Ovary (tissue), 9 donors: Measurements from ENCODE around the gene CCDC187. TPM values are rescaled to one million over a fixed set of nuclear protein-coding genes. Genes with fewer than 3 reads are reported as not detected.

Experiments
- DNase-seq, 5 donors: peaks; one replicate each; pipeline ENCODE4 v3.0.0-alpha.2; 2019 to 2020
- H3K27ac ChIP-seq, 2 donors: fragments of 200-600 bp; one replicate each; pipeline versions ENCODE4 v1.5.1 to v1.8.0; 2019 to 2022
- H3K27me3 ChIP-seq: fragments of 200-600 bp; one replicate; pipeline ENCODE4 v1.8.0; 2022
- H3K36me3 ChIP-seq: fragments of 200-600 bp; sonication (generic); one replicate; pipeline ENCODE4 v1.5.1; 2019
- H3K4me1 ChIP-seq: one replicate; pipeline ENCODE4 v1.8.1; 2013; ENCODE audit warnings: mild to moderate bottlenecking, moderate library complexity; ENCODE audit not compliant: insufficient read depth
- H3K4me3 ChIP-seq: fragments of 200-600 bp; sonication (generic); one replicate; pipeline ENCODE4 v1.5.1; 2017
- H3K9me3 ChIP-seq, 2 donors: fragments of 200-600 bp in 1 of 2; sonication (generic) in 1 of 2; one replicate each; pipeline versions ENCODE4 v1.5.1 to v1.8.1; 2013 to 2019; ENCODE audit warnings: mild to moderate bottlenecking in 1 of 2, moderate library complexity in 1 of 2
- CTCF ChIP-seq, 3 donors: fragments of 450-650 bp in 2 of 3; fragments of 200-600 bp in 1 of 3; IDR thresholded peaks; one replicate each; pipeline versions ENCODE4 v1.5.1 to v1.8.0; 2016 to 2022; ENCODE audit warnings: antibody characterized with exemption in 3 of 3, mild to moderate bottlenecking in 1 of 3
- EP300 ChIP-seq: sonication (generic); formaldehyde crosslinking; IDR thresholded peaks from one replicate; pipeline ENCODE4 v1.6.1; 2017; ENCODE audit warnings: antibody characterized with exemption
- POLR2A ChIP-seq: fragments of 450-650 bp; IDR thresholded peaks from one replicate; pipeline ENCODE4 v1.6.1; 2017; ENCODE audit warnings: antibody characterized with exemption, mild to moderate bottlenecking, moderate library complexity
- WGBS, 3 donors: extraction: QIAGEN DNeasy Blood & Tissue Kit in 1 of 3; methylation state at CpG; one replicate each; pipeline versions ENCODE4 v1.1.5 to v1.1.7; 2013 to 2017; 5-methylcytosine and 5-hydroxymethylcytosine counted together
- intact Hi-C, 4 donors: fragments of 100-400 bp; cut with DNase I; formaldehyde crosslinking; loops; one replicate each; pipeline versions ENCODE4 v1.11.0 to v1.15.1; 2022 to 2023
- polyA plus RNA-seq, 2 donors: library from polyadenylated mRNA; stranded (reverse); fragments of 200-250 nt in 1 of 2; fragments of 350-450 nt in 1 of 2; fragmentation: Illumina TruSeq in 1 of 2; extraction: RNeasy Lipid Tissue Mini Kit (QIAGEN cat#74804) in 1 of 2; gene quantifications; one replicate each; pipeline ENCODE4 v1.2.3, GENCODE V29; 2013 to 2014
- total RNA-seq, 7 donors: library from RNA; depleted of rRNA in 2 of 7; stranded (reverse); fragments of >200 nt in 2 of 7; fragmentation: NEBNext Ultra II Directional in 3 of 7; extraction: Animal tissue kit (Norgen Biotek cat#: 25700) in 3 of 7; gene quantifications; one replicate each; pipeline versions ENCODE4 v1.1.0 to v1.2.4, GENCODE V29; 2016 to 2023
- donor health status: DM: no; HTN: no; CAD: no; lungs with moderate emphysema.
- donor health status: DM: no; HTN: no; CAD: no.
- donor health status: Bipolar disorder and iron deficiency.
- donor health status: DM: yes; HTN: yes; CAD: no.
- donor health status: DM: no; HTN: no; CAD: no.
- donor health status: DM: yes; HTN: yes; CAD: no.

CCDC187 gene
- total and polyA plus RNA-seq, 9 donors, result 0.02 to 15.7 (median 0.74) TPM; not detected in 1

GRCh38 chr9:136316271-136316751 is 12.4 kb upstream of the CCDC187 start:
- Histone ChIP-seq H3K9me3 (no peaks in the 10 kb centered on the region), H3K36me3 (no peaks in the 10 kb centered on the region), H3K27me3 (no peaks in the 10 kb centered on the region), H3K4me3 (no peak overlapping the region), H3K4me1 (no peaks in the 10 kb centered on the region), H3K27ac (no peak overlapping the region)
- no peak for DNase-seq
- intact Hi-C loops, result loop anchor here in 1 of 4 donors (5.0 kb wide), 1 partner anchor 51 kb away; no protein-coding TSS in a partner anchor
- no peak for TF ChIP-seq EP300
- TF ChIP-seq CTCF (IDR thresholded peaks at IDR 0.05), result no peak
- TF ChIP-seq POLR2A, result no peak
- WGBS, 3 donors, result 94 to 96% (median 96%) methylated on average over 23 of the region's 23 CpGs

- Histone ChIP-seq H3K9me3 (no peaks in the 10 kb centered on the region), H3K4me1 (no peaks in the 10 kb centered on the region), H3K36me3 (no peaks in the 10 kb centered on the region), H3K27me3 (no peaks in the 10 kb centered on the region), H3K27ac (no peak overlapping the region), H3K4me3 (no peak overlapping the region)
- no peak for TF ChIP-seq POLR2A
- no peak for TF ChIP-seq EP300
- TF ChIP-seq CTCF (IDR thresholded peaks at IDR 0.05), result no peak
- 82 to 90% (median 84%) methylated on average over 4 of the region's 4 CpGs for WGBS, 3 donors
- intact Hi-C loops, result loop anchor here in 2 of 4 donors (5.0 kb wide), 2 partner anchors 52 to 87 kb away; partner anchors contain the start of gene SNAPC4 (in 1 of the 2)
- no peak for DNase-seq
Observed at GRCh38 chr9:136314944-136315343, 11.1 kb upstream of the CCDC187 start.

- H3K4me3 ChIP-seq, result no peak overlapping the region
- H3K27me3 ChIP-seq, result no peaks in the 10 kb centered on the region
- 51 to 74% (median 60%) methylated on average over 3 of the region's 3 CpGs for WGBS, 3 donors
- H3K9me3 ChIP-seq, result no peaks in the 10 kb centered on the region
- no peaks in the 10 kb centered on the region for H3K36me3 ChIP-seq
- no peaks in the 10 kb centered on the region for H3K4me1 ChIP-seq
- no peak overlapping the region for H3K27ac ChIP-seq
- no peak for DNase-seq
- intact Hi-C loops, result loop anchor here in 2 of 4 donors (5.0 kb wide), 2 partner anchors 53 to 88 kb away; partner anchors contain the start of gene SNAPC4 (in 1 of the 2)
- TF ChIP-seq EP300 (no peak), POLR2A (no peak), CTCF (IDR thresholded peaks at IDR 0.05) (no peak)
Observed at GRCh38 chr9:136314056-136314416, 10.1 kb upstream of the CCDC187 start.

GRCh38 chr9:136313111-136314055 is 9.5 kb upstream of the CCDC187 start:
- intact Hi-C loops, result loop anchor here in 3 of 4 donors (2.0 to 5.0 kb wide), 3 partner anchors 51 to 89 kb away; partner anchors contain the start of gene SNAPC4 (in 1 of the 3)
- Histone ChIP-seq H3K36me3 (no peaks in the 10 kb centered on the region), H3K4me1 (no peaks in the 10 kb centered on the region), H3K27ac (no peak overlapping the region), H3K27me3 (no peaks in the 10 kb centered on the region), H3K4me3 (no peak overlapping the region), H3K9me3 (no peaks in the 10 kb centered on the region)
- DNase-seq, result no peak
- TF ChIP-seq EP300, result no peak
- no peak for TF ChIP-seq CTCF (IDR thresholded peaks at IDR 0.05)
- TF ChIP-seq POLR2A, result no peak
- WGBS, 3 donors, result 78 to 83% (median 79%) methylated on average over 18 of the region's 18 CpGs
